ENCODE results near the gene FSIP1.

The FSIP1 gene

GRCh38 chr15:39596358-39597051, 186.1 kb downstream of the FSIP1 start:
- TF ChIP-seq, protein P1, sequence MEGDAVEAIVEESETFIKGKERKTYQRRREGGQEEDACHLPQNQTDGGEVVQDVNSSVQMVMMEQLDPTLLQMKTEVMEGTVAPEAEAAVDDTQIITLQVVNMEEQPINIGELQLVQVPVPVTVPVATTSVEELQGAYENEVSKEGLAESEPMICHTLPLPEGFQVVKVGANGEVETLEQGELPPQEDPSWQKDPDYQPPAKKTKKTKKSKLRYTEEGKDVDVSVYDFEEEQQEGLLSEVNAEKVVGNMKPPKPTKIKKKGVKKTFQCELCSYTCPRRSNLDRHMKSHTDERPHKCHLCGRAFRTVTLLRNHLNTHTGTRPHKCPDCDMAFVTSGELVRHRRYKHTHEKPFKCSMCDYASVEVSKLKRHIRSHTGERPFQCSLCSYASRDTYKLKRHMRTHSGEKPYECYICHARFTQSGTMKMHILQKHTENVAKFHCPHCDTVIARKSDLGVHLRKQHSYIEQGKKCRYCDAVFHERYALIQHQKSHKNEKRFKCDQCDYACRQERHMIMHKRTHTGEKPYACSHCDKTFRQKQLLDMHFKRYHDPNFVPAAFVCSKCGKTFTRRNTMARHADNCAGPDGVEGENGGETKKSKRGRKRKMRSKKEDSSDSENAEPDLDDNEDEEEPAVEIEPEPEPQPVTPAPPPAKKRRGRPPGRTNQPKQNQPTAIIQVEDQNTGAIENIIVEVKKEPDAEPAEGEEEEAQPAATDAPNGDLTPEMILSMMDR (IDR thresholded peaks at IDR 0.05; ENCODE audit: low read depth, low read length), result no peak
- DNase-seq (ENCODE audit: extremely low read depth, low read depth), result peak; percentile 44

DNA sequence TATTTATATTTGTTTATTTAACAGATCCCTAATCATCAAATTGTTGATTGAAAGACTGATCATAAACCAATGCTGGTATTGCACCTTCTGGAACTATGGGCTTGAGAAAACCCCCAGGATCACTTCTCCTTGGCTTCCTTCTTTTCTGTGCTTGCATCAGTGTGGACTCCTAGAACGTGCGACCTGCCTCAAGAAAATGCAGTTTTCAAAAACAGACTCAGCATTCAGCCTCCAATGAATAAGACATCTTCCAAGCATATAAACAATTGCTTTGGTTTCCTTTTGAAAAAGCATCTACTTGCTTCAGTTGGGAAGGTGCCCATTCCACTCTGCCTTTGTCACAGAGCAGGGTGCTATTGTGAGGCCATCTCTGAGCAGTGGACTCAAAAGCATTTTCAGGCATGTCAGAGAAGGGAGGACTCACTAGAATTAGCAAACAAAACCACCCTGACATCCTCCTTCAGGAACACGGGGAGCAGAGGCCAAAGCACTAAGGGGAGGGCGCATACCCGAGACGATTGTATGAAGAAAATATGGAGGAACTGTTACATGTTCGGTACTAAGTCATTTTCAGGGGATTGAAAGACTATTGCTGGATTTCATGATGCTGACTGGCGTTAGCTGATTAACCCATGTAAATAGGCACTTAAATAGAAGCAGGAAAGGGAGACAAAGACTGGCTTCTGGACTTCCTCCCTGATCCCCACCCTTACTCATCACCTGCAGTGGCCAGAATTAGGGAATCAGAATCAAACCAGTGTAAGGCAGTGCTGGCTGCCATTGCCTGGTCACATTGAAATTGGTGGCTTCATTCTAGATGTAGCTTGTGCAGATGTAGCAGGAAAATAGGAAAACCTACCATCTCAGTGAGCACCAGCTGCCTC, 187.1 kb downstream of the FSIP1 start:
- TF ChIP-seq, protein P1 (IDR thresholded peaks at IDR 0.05; ENCODE audit: low read depth, low read length), result no peak
- DNase-seq (ENCODE audit: extremely low read depth, low read depth), result peak; percentile 50

DNA sequence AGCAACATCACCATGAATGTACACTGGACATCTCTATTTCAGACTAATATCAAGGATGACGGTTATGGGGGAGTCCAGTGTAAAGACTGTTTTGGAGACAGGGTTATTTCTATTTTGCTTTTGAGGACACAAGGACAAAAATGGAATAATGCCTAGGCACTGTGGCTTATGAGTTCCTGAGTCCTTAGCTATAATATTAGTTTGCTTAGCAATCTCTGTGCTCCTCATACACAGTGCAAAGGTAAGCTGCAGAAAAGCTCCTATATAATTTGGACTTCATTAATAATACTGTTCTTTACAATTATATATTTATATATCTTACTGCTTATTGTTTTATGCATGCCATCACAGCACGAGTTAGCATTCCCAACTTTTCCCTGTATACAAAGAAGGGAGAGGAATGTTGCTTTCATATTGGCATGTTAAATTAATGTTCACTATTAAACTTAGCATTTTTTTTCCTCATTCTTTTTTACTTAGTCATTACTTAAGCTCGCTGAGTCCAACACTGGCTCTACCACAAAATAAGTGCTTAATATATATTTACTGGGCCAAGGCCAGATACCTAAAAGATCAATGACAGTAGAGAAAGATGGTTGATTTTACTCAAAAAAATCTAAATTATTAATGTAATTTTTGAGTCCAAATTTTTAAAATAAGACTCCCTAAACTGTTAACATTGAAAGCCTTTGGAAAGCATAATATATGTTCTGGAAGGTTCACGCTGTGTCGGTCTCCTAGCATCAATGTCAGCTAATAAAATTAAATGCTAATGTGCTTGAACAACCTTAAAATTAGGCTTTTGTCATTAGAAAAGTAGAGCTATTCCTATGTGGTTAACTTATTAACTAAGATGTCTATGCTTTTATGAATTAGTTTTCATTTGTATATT, 187.9 kb downstream of the FSIP1 start:
- TF ChIP-seq, protein P1 (IDR thresholded peaks at IDR 0.05; ENCODE audit: low read depth, low read length), result no peak
- DNase-seq (ENCODE audit: extremely low read depth, low read depth), result peak; percentile 18

- TF ChIP-seq, protein P1 (IDR thresholded peaks at IDR 0.05; ENCODE audit: low read depth, low read length), result no peak
- peak; percentile 35 for DNase-seq (ENCODE audit: extremely low read depth, low read depth)
Measured at GRCh38 chr15:39593656-39594445, 188.8 kb downstream of the FSIP1 start.

DNA sequence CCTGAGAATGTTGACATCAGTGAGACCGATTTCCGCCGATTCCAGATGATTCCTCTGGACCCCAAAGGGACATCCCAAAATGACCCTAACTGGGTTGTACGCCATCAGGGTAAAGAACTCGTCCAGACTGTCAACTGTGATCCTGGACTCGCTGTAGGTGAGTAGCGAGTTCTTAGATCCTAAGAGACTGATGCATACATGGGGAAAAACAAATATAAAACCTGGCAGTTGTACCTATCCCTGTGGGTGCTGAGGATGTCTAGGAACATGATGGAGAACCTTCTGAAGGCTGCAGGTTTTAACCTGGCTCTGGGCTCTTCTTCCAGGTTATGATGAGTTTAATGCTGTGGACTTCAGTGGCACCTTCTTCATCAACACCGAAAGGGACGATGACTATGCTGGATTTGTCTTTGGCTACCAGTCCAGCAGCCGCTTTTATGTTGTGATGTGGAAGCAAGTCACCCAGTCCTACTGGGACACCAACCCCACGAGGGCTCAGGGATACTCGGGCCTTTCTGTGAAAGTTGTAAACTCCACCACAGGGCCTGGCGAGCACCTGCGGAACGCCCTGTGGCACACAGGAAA, 189.5 kb downstream of the FSIP1 start:
- TF ChIP-seq, protein P1 (IDR thresholded peaks at IDR 0.05; ENCODE audit: low read depth, low read length), result no peak
- peak; percentile 36 for DNase-seq (ENCODE audit: extremely low read depth, low read depth)

DNA sequence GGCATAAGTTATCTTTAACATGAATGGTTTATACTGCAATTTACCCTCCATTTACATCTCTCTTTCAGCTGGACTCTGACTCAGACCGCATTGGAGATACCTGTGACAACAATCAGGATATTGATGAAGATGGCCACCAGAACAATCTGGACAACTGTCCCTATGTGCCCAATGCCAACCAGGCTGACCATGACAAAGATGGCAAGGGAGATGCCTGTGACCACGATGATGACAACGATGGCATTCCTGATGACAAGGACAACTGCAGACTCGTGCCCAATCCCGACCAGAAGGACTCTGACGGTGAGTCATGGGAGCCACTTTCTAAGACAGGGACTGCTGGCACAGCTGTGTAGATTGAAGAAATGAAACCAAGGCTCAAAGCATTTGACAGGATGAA, 190.1 kb downstream of the FSIP1 start:
- TF ChIP-seq, protein P1 (IDR thresholded peaks at IDR 0.05; ENCODE audit: low read depth, low read length), result no peak
- peak; percentile 57 for DNase-seq (ENCODE audit: extremely low read depth, low read depth)
